ENCODE data around the gene TLL1. TPM values are rescaled to one million over a fixed set of nuclear protein-coding genes. Genes with fewer than 3 reads are reported as not detected.

The TLL1 gene
- polyA plus RNA-seq, 3 donors: not detected

GRCh38 chr4:165972747-165973146, 99.7 kb downstream of the TLL1 start:
- H3K27ac Mint-ChIP-seq: no peak overlapping the region
- Histone ChIP-seq H3K27me3 (ENCODE audit: control insufficient read depth in 2 of 2, insufficient read depth in 2 of 2, low read length in 2 of 2) (no peaks in the 10 kb centered on the region), H3K4me3 (replicated peaks in 1 of 3; ENCODE audit: low read depth in 2 of 3, low read length in 3 of 3) (no peak overlapping the region), H4K20me1 (ENCODE audit: insufficient read depth, low read length) (no peaks in the 10 kb centered on the region), H3K27ac (ENCODE audit: low read depth in 1 of 2, low read length in 2 of 2) (no peak overlapping the region), H3K79me2 (ENCODE audit: insufficient read depth, low read length) (no peaks in the 10 kb centered on the region), H2AFZ (ENCODE audit: insufficient read depth, low read depth, low read length, poor library complexity, severe bottlenecking) (no peak overlapping the region), H3K4me2 (replicated peaks; ENCODE audit: extremely low read depth, low read length, poor library complexity, severe bottlenecking) (no peak overlapping the region), H3K4me1 (ENCODE audit: control insufficient read depth in 1 of 2, insufficient read depth in 2 of 2, low read length in 2 of 2) (no peaks in the 10 kb centered on the region), H3K9ac (ENCODE audit: insufficient read depth, low read length, poor library complexity, severe bottlenecking) (no peak overlapping the region), H3K36me3 (replicated peaks in 1 of 2; ENCODE audit: control insufficient read depth in 1 of 2, insufficient read depth in 2 of 2, low read length in 2 of 2) (no peaks in the 10 kb centered on the region), H3K9me3 (replicated peaks in 1 of 2; ENCODE audit: control insufficient read depth in 1 of 2, insufficient read depth in 1 of 2, low read length in 2 of 2) (peaks cover 3 to 6% of the 10 kb centered on the region in 2 donors)
- no CpG with 5 or more reads among the region's 1 CpG for WGBS (ENCODE audit: insufficient coverage)
- no peak for DNase-seq
- H3K27me3 Mint-ChIP-seq (ENCODE audit: low read depth in 3 of 3): no peaks in the 10 kb centered on the region
- no peaks in the 10 kb centered on the region for H3K36me3 Mint-ChIP-seq
- H3K9me3 Mint-ChIP-seq: peaks cover 0 to 10% (median 4%) of the 10 kb centered on the region in 7 donors
- TF ChIP-seq, protein P1, sequence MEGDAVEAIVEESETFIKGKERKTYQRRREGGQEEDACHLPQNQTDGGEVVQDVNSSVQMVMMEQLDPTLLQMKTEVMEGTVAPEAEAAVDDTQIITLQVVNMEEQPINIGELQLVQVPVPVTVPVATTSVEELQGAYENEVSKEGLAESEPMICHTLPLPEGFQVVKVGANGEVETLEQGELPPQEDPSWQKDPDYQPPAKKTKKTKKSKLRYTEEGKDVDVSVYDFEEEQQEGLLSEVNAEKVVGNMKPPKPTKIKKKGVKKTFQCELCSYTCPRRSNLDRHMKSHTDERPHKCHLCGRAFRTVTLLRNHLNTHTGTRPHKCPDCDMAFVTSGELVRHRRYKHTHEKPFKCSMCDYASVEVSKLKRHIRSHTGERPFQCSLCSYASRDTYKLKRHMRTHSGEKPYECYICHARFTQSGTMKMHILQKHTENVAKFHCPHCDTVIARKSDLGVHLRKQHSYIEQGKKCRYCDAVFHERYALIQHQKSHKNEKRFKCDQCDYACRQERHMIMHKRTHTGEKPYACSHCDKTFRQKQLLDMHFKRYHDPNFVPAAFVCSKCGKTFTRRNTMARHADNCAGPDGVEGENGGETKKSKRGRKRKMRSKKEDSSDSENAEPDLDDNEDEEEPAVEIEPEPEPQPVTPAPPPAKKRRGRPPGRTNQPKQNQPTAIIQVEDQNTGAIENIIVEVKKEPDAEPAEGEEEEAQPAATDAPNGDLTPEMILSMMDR (IDR thresholded peaks at IDR 0.05): no peak
- no peak overlapping the region for H3K4me3 Mint-ChIP-seq
- intact Hi-C loops (cut with micrococcal nuclease): no loop called here
- no peaks in the 10 kb centered on the region for H3K4me1 Mint-ChIP-seq

DNA sequence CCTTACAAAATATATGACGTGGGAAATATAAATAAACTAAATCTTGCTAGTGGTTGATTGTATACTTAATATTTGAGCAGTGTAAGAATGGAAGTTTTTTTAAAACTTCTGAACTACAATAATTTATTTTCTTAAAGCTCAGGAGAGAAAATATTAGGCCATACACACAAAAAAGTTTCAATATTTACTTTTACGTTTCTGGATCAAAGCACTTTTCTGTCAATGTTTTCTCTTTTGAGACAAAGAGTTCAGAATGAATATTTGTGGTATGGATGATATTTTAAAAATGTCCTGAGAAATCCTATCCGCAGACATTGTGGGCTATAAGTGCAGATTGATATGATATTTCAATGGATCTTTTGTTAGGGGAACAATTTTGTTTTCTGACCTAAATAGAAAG, 109.9 kb downstream of the TLL1 start:
- no peak for DNase-seq
- Mint-ChIP-seq H3K36me3 (no peaks in the 10 kb centered on the region), H3K27ac (no peak overlapping the region), H3K9me3 (no peaks in the 10 kb centered on the region), H3K4me3 (no peak overlapping the region), H3K27me3 (ENCODE audit: low read depth in 3 of 3) (no peaks in the 10 kb centered on the region), H3K4me1 (no peaks in the 10 kb centered on the region)
- H3K9me3 ChIP-seq (replicated peaks in 1 of 2; ENCODE audit: control insufficient read depth in 1 of 2, insufficient read depth in 1 of 2, low read length in 2 of 2): no peaks in the 10 kb centered on the region
- intact Hi-C loops (cut with micrococcal nuclease): no loop called here
- H3K27ac ChIP-seq (ENCODE audit: low read depth in 1 of 2, low read length in 2 of 2): no peak overlapping the region
- no CpG with 5 or more reads among the region's 3 CpGs for WGBS (ENCODE audit: insufficient coverage)
- no peak overlapping the region for H3K4me3 ChIP-seq (replicated peaks in 1 of 3; ENCODE audit: low read depth in 2 of 3, low read length in 3 of 3)
- H3K4me1 ChIP-seq (ENCODE audit: control insufficient read depth in 1 of 2, insufficient read depth in 2 of 2, low read length in 2 of 2): no peaks in the 10 kb centered on the region
- no peak overlapping the region for H3K4me2 ChIP-seq (replicated peaks; ENCODE audit: extremely low read depth, low read length, poor library complexity, severe bottlenecking)
- H3K27me3 ChIP-seq (ENCODE audit: control insufficient read depth in 2 of 2, insufficient read depth in 2 of 2, low read length in 2 of 2): no peaks in the 10 kb centered on the region
- TF ChIP-seq, protein P1 (IDR thresholded peaks at IDR 0.05): no peak
- H3K36me3 ChIP-seq (replicated peaks in 1 of 2; ENCODE audit: control insufficient read depth in 1 of 2, insufficient read depth in 2 of 2, low read length in 2 of 2): no peaks in the 10 kb centered on the region
- no peak overlapping the region for H3K9ac ChIP-seq (ENCODE audit: insufficient read depth, low read length, poor library complexity, severe bottlenecking)
- no peaks in the 10 kb centered on the region for H4K20me1 ChIP-seq (ENCODE audit: insufficient read depth, low read length)
- H3K79me2 ChIP-seq (ENCODE audit: insufficient read depth, low read length): no peaks in the 10 kb centered on the region
- H2AFZ ChIP-seq (ENCODE audit: insufficient read depth, low read depth, low read length, poor library complexity, severe bottlenecking): no peak overlapping the region

Data from CD14-positive monocyte (primary cell).